GM23338 (cell line): Measurements from ENCODE around the gene AGPAT3. TPM values are rescaled to one million over a fixed set of nuclear protein-coding genes. Genes with fewer than 3 reads are reported as not detected.

Experiments
- ATAC-seq: fragments of 200-7000 bp; cut with Tn5 transposase; 3 replicates; pipeline ENCODE4 v1.9.1; 2020
- DNase-seq: peaks from one replicate; pipeline ENCODE4 v3.0.0-alpha.2; 2015; ENCODE audit warnings: low spot score
- H2AFZ ChIP-seq: fragments of 200-600 bp; sonication (generic); 2 replicates; pipeline ENCODE4 v1.8.0; 2016; ENCODE audit warnings: antibody characterized with exemption, mild to moderate bottlenecking, moderate library complexity
- H3F3A ChIP-seq: fragments of 200-600 bp; sonication (generic); replicated peaks from 2 replicates; pipeline ENCODE4 v1.8.0; 2017; ENCODE audit warnings: antibody characterized with exemption, mixed run types, low read depth
- H3K27ac ChIP-seq: fragments of 200-600 bp; sonication (generic); 2 replicates; pipeline ENCODE4 v1.6.1; 2016; ENCODE audit warnings: low read depth
- H3K27me3 ChIP-seq: fragments of 200-600 bp; sonication (generic); 2 replicates; pipeline ENCODE4 v1.8.0; 2016; ENCODE audit warnings: mild to moderate bottlenecking, mixed run types, moderate library complexity; ENCODE audit not compliant: insufficient read depth
- H3K36me3 ChIP-seq: fragments of 200-600 bp; sonication (generic); 2 replicates; pipeline ENCODE4 v1.8.0; 2016; ENCODE audit warnings: mild to moderate bottlenecking; ENCODE audit not compliant: insufficient read depth
- H3K4me1 ChIP-seq: fragments of 200-600 bp; sonication (generic); 2 replicates; pipeline ENCODE4 v1.8.0; 2016; ENCODE audit warnings: mild to moderate bottlenecking, moderate library complexity; ENCODE audit not compliant: insufficient read depth
- H3K4me2 ChIP-seq: fragments of 200-600 bp; sonication (generic); 2 replicates; pipeline ENCODE4 v1.7.1; 2017; ENCODE audit warnings: mixed run types
- H3K4me3 ChIP-seq: fragments of 200-600 bp; sonication (generic); 2 replicates; pipeline ENCODE4 v1.6.1; 2016; ENCODE audit warnings: mixed run types
- H3K79me2 ChIP-seq: fragments of 200-600 bp; sonication (generic); replicated peaks from 2 replicates; pipeline ENCODE4 v1.8.0; 2017; ENCODE audit warnings: mild to moderate bottlenecking; ENCODE audit not compliant: insufficient read depth
- H3K9me2 ChIP-seq: fragments of 200-600 bp; sonication (generic); 2 replicates; pipeline ENCODE4 v1.8.0; 2017; ENCODE audit not compliant: insufficient read depth
- H4K20me1 ChIP-seq: fragments of 200-600 bp; sonication (generic); replicated peaks from 2 replicates; pipeline ENCODE4 v1.8.0; 2017; ENCODE audit warnings: mild to moderate bottlenecking; ENCODE audit not compliant: insufficient read depth
- H3K27ac Mint-ChIP-seq: 2 replicates; pipeline ENCODE4 v1.8.0; 2020; ENCODE audit warnings: inconsistent platforms, mild to moderate bottlenecking, moderate library complexity, mixed read lengths
- H3K27me3 Mint-ChIP-seq: 3 replicates; pipeline ENCODE4 v1.8.0; 2022; ENCODE audit warnings: low read depth, mild to moderate bottlenecking, moderate library complexity, mixed read lengths, inconsistent platforms; ENCODE audit not compliant: insufficient read depth, poor library complexity
- H3K36me3 Mint-ChIP-seq: 3 replicates; pipeline ENCODE4 v1.8.0; 2021; ENCODE audit warnings: low read depth, mild to moderate bottlenecking, inconsistent platforms, moderate library complexity, mixed read lengths
- H3K4me1 Mint-ChIP-seq: 3 replicates; pipeline ENCODE4 v1.8.0; 2020; ENCODE audit warnings: mild to moderate bottlenecking, inconsistent platforms, mixed read lengths
- H3K4me3 Mint-ChIP-seq: 3 replicates; pipeline ENCODE4 v1.8.0; 2021; ENCODE audit warnings: moderate library complexity, mild to moderate bottlenecking, inconsistent platforms, mixed read lengths
- H3K9me3 Mint-ChIP-seq: 3 replicates; pipeline ENCODE4 v1.8.0; 2020; ENCODE audit warnings: moderate library complexity, mild to moderate bottlenecking, inconsistent platforms, mixed read lengths
- CREB1 ChIP-seq: fragments of 250-450 bp; sonication (Bioruptor Pico); IDR thresholded peaks from 2 replicates; pipeline ENCODE4 v1.5.0; 2020; ENCODE audit warnings: low read depth, mild to moderate bottlenecking, moderate library complexity
- ETS1 ChIP-seq: IDR thresholded peaks from 2 replicates; pipeline ENCODE4 v1.6.1; 2016; ENCODE audit warnings: antibody characterized with exemption
- EZH2 ChIP-seq: fragments of 200-600 bp; sonication (generic); IDR thresholded peaks from one replicate; pipeline ENCODE4 v1.8.0; 2017; ENCODE audit warnings: antibody characterized with exemption, mild to moderate bottlenecking, low read depth; ENCODE audit not compliant: unreplicated experiment
- EZH2phosphoT487 ChIP-seq: fragments of 200-600 bp; sonication (generic); IDR thresholded peaks from one replicate; pipeline ENCODE4 v1.8.1; 2018; ENCODE audit warnings: antibody characterized with exemption; ENCODE audit not compliant: unreplicated experiment
- JUNB ChIP-seq: IDR thresholded peaks from one replicate; pipeline ENCODE4 v1.6.1; 2016; ENCODE audit warnings: antibody characterized with exemption; ENCODE audit not compliant: unreplicated experiment
- NANOG ChIP-seq: IDR thresholded peaks from 2 replicates; pipeline ENCODE4 v1.6.1; 2016; ENCODE audit warnings: antibody characterized with exemption, borderline replicate concordance
- POLR2AphosphoS5 ChIP-seq: IDR thresholded peaks from 2 replicates; pipeline ENCODE4 v1.6.1; 2016; ENCODE audit warnings: antibody characterized with exemption, low read depth
- REST ChIP-seq: IDR thresholded peaks from one replicate; pipeline ENCODE4 v1.6.1; 2018; ENCODE audit warnings: antibody characterized with exemption; ENCODE audit not compliant: unreplicated experiment
- STAT1 ChIP-seq: IDR thresholded peaks from one replicate; pipeline ENCODE4 v1.6.1; 2016; ENCODE audit warnings: antibody characterized with exemption; ENCODE audit not compliant: unreplicated experiment
- ZNF114 ChIP-seq: fragments of 250-450 bp; sonication (Bioruptor Pico); IDR thresholded peaks from 2 replicates; pipeline ENCODE4 v1.5.0; 2020; ENCODE audit warnings: mild to moderate bottlenecking, moderate library complexity
- ZNF331 ChIP-seq: fragments of 250-450 bp; sonication (Bioruptor Pico); IDR thresholded peaks from 2 replicates; pipeline ENCODE4 v1.5.0; 2020; ENCODE audit warnings: low read depth, mild to moderate bottlenecking, moderate library complexity
- ZNF462 ChIP-seq: fragments of 250-450 bp; sonication (Bioruptor Pico); IDR thresholded peaks from 2 replicates; pipeline ENCODE4 v1.5.0; 2020; ENCODE audit warnings: mild to moderate bottlenecking, moderate library complexity
- polyA plus RNA-seq: library from polyadenylated mRNA; unstranded; fragments of >200 nt; fragmentation: Nextera tagmentation; extraction: Ambion mirVana; gene quantifications from 2 replicates; pipeline ENCODE4 v1.2.1, GENCODE V29; 2016
- total RNA-seq: library from RNA; depleted of rRNA; stranded (reverse); fragments of >200 nt; shearing (Covaris generic); gene quantifications from 2 replicates; pipeline ENCODE4 v1.2.3, GENCODE V29; 2014

AGPAT3 gene
- total and polyA plus RNA-seq, 2 experiments from 2014 or later: 2.1 to 6.1 TPM

- TF ChIP-seq REST: no peak
- no peak for TF ChIP-seq EZH2
- no peak for TF ChIP-seq NANOG
- TF ChIP-seq ZNF114 (CRISPR knock-in tag): no peak
- TF ChIP-seq JUNB: no peak
- no peak for TF ChIP-seq ZNF331 (CRISPR knock-in tag)
- no peak for TF ChIP-seq EZH2phosphoT487
- no peak for TF ChIP-seq ETS1
- no peak for TF ChIP-seq POLR2AphosphoS5
- no peak for TF ChIP-seq STAT1
- TF ChIP-seq CREB1 (CRISPR knock-in tag): no peak
Observed at GRCh38 chr21:43994646-43995045, 129.6 kb downstream of the AGPAT3 start (continued).

GRCh38 chr21:43995521-43996105 is 130.6 kb downstream of the AGPAT3 start:
- ATAC-seq (no peak), DNase-seq (no peak)
- TF ChIP-seq ZNF114 (CRISPR knock-in tag): no peak
- no peak for TF ChIP-seq ETS1
- no peak for TF ChIP-seq ZNF462 (CRISPR knock-in tag)
- TF ChIP-seq POLR2AphosphoS5: no peak
- TF ChIP-seq JUNB: no peak
- TF ChIP-seq ZNF331 (CRISPR knock-in tag): no peak
- TF ChIP-seq EZH2phosphoT487: no peak
- TF ChIP-seq NANOG: no peak

More at GRCh38 chr21:43995521-43996105, 130.6 kb downstream of the AGPAT3 start:
- no peak overlapping the region for H3K27ac ChIP-seq
- H4K20me1 ChIP-seq: no peaks in the 10 kb centered on the region
- no peaks in the 10 kb centered on the region for H3K79me2 ChIP-seq
- no peaks in the 10 kb centered on the region for H3K27me3 ChIP-seq
- Mint-ChIP-seq H3K4me1 (no peaks in the 10 kb centered on the region), H3K9me3 (no peaks in the 10 kb centered on the region), H3K27ac (no peak overlapping the region), H3K27me3 (peaks cover 7% of the 10 kb centered on the region), H3K4me3 (no peak overlapping the region), H3K36me3 (no peaks in the 10 kb centered on the region)
- no peaks in the 10 kb centered on the region for H3K9me2 ChIP-seq
- no peaks in the 10 kb centered on the region for H3F3A ChIP-seq
- no peak overlapping the region for H2AFZ ChIP-seq
- H3K4me2 ChIP-seq: no peak overlapping the region
- no peaks in the 10 kb centered on the region for H3K4me1 ChIP-seq
- no peaks in the 10 kb centered on the region for H3K36me3 ChIP-seq
- no peak overlapping the region for H3K4me3 ChIP-seq
